Lower lobe of right lung (tissue), 2 donors: ENCODE results near the gene PHF20. TPM values are rescaled to one million over a fixed set of nuclear protein-coding genes. Genes with fewer than 3 reads are reported as not detected.

ENCODE experiments used
- ATAC-seq, 2 donors: fragments of 200-7000 bp; cut with Tn5 transposase; one replicate each; pipeline ENCODE4 v1.9.1; 2020 to 2022; ENCODE audit warnings: mild to moderate bottlenecking in 2 of 2, moderate library complexity in 2 of 2
- DNase-seq: peaks from one replicate; pipeline ENCODE4 v3.0.0-alpha.2; 2020
- H3K27ac ChIP-seq: fragments of 200-600 bp; one replicate; pipeline ENCODE4 v1.8.0; 2022
- H3K27me3 ChIP-seq: fragments of 200-600 bp; one replicate; pipeline ENCODE4 v1.8.0; 2022; ENCODE audit warnings: low read depth
- H3K36me3 ChIP-seq: fragments of 200-600 bp; one replicate; pipeline ENCODE4 v1.8.0; 2022; ENCODE audit warnings: mild to moderate bottlenecking
- H3K4me1 ChIP-seq: fragments of 200-600 bp; one replicate; pipeline ENCODE4 v1.8.0; 2022
- H3K4me3 ChIP-seq: fragments of 200-600 bp; one replicate; pipeline ENCODE4 v1.8.0; 2022; ENCODE audit warnings: mild to moderate bottlenecking
- H3K9me3 ChIP-seq: fragments of 200-600 bp; one replicate; pipeline ENCODE4 v1.8.0; 2022
- intact Hi-C: fragments of 100-400 bp; cut with DNase I; formaldehyde crosslinking; loops from one replicate; pipeline ENCODE4 v1.11.0; 2022
- total RNA-seq: library from RNA; stranded (reverse); fragmentation: NEBNext Ultra II Directional; extraction: Animal tissue kit (Norgen Biotek cat#: 25700); gene quantifications from one replicate; pipeline ENCODE4 v1.2.1, GENCODE V29; 2021
- TF ChIP-seq, protein P1 (sequence below): fragments of 200-600 bp; IDR thresholded peaks from one replicate; pipeline ENCODE4 v1.8.0; 2022; ENCODE audit warnings: antibody characterized with exemption, mild to moderate bottlenecking
- donor health status: DM: no; HTN: yes; CAD: no; lungs with severe emphysema.

Gene PHF20
- total RNA-seq, 1 donor from 2014 or later: 47.9 TPM

DNA sequence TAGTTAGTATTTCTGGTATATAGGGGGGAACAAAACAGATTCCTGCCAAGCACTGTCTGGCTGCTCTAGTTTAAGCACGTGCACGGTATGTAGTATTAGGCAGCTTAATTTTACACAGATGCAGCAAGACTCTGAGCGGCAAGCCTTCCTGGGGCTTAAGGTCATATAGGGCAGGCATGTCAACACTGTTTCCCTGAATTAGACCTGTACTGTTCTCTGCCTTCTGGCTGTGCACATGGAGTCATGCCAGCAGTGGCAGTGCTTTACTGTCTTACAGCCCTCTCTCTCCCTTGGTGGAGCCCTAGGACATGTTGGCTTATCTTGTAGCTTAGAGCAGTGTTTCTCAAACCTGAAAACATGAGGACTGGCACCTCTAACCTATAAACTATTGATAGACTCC is 56.6 kb downstream of the PHF20 start:
- no peak for DNase-seq
- intact Hi-C loops: no loop called here
- no peaks in the 10 kb centered on the region for H3K4me1 ChIP-seq
- no peaks in the 10 kb centered on the region for H3K9me3 ChIP-seq
- TF ChIP-seq, protein P1, sequence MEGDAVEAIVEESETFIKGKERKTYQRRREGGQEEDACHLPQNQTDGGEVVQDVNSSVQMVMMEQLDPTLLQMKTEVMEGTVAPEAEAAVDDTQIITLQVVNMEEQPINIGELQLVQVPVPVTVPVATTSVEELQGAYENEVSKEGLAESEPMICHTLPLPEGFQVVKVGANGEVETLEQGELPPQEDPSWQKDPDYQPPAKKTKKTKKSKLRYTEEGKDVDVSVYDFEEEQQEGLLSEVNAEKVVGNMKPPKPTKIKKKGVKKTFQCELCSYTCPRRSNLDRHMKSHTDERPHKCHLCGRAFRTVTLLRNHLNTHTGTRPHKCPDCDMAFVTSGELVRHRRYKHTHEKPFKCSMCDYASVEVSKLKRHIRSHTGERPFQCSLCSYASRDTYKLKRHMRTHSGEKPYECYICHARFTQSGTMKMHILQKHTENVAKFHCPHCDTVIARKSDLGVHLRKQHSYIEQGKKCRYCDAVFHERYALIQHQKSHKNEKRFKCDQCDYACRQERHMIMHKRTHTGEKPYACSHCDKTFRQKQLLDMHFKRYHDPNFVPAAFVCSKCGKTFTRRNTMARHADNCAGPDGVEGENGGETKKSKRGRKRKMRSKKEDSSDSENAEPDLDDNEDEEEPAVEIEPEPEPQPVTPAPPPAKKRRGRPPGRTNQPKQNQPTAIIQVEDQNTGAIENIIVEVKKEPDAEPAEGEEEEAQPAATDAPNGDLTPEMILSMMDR: no peak
- H3K4me3 ChIP-seq: no peak overlapping the region
- H3K36me3 ChIP-seq: peaks cover 4% of the 10 kb centered on the region
- ATAC-seq: no peak
- no peak overlapping the region for H3K27ac ChIP-seq
- no peaks in the 10 kb centered on the region for H3K27me3 ChIP-seq

DNA sequence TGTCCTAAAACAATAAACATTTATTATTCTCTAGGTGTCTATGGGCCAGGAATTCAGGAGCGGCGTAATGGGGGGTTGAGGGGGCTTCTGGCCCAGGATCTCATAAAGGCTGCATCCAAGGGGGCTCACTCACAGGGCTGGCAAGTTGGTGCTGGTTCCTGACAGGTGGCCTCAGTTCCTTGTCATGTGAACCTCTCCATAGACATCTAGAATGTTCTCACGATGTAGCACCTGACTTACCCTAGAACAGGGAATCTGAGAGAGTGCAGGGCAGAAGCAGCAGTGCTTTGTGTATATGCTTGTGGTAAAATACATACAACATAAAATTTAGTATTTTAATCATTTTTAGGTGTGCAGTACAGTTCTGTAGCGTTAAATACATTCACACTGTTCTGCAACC is 57.1 kb downstream of the PHF20 start:
- TF ChIP-seq, protein P1: no peak
- intact Hi-C loops: no loop called here
- no peak overlapping the region for H3K4me3 ChIP-seq
- no peaks in the 10 kb centered on the region for H3K4me1 ChIP-seq
- H3K9me3 ChIP-seq: no peaks in the 10 kb centered on the region
- ATAC-seq: no peak
- H3K36me3 ChIP-seq: peaks cover under 1% of the 10 kb centered on the region
- no peaks in the 10 kb centered on the region for H3K27me3 ChIP-seq
- DNase-seq: no peak
- no peak overlapping the region for H3K27ac ChIP-seq

DNA sequence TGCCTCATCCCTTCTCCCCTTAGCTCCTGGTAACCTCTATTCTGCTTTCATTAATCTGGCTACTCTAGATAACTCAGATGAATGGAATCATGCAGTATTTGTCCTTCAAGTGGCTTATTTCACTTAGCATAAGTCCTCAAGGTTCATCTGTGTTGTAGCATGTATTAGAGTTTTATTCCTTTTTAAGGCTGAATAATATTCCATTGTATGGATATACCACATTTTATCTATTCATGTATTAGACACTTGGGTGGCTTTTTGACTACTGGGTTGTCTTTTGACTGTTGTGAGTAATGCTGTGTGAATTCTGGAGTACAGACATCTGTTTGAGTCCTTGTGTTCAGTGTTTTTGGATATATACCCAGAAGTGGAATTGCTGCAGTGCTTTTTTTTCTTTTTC is 58.4 kb downstream of the PHF20 start:
- DNase-seq (no peak), ATAC-seq (no peak)
- no peaks in the 10 kb centered on the region for H3K4me1 ChIP-seq
- H3K36me3 ChIP-seq: no peaks in the 10 kb centered on the region
- intact Hi-C loops: no loop called here
- TF ChIP-seq, protein P1: no peak
- H3K27me3 ChIP-seq: no peaks in the 10 kb centered on the region
- H3K4me3 ChIP-seq: no peak overlapping the region
- H3K27ac ChIP-seq: no peak overlapping the region
- no peaks in the 10 kb centered on the region for H3K9me3 ChIP-seq

DNA sequence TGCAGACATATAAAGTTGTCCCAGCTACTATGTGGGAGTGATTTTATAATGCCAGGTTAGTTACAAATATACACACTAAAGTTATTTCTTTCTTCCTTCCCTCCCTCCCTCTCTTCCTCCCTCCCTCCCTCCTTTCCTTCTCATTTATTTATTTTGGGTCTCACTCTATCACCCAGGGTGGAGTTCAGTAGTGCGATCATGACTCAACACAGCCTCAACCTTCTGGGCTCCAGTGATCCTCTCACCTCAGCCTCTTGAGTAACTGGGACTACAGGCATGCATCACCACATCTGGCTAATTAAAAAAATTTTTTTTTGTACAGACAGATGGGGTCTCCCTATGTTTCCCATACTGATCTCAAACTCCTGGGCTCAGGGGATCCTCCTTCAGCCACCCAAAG is 59.2 kb downstream of the PHF20 start:
- peaks cover 3% of the 10 kb centered on the region for H3K36me3 ChIP-seq
- TF ChIP-seq, protein P1: no peak
- H3K4me1 ChIP-seq: no peaks in the 10 kb centered on the region
- no peak overlapping the region for H3K4me3 ChIP-seq
- H3K27me3 ChIP-seq: no peaks in the 10 kb centered on the region
- ATAC-seq: no peak
- H3K27ac ChIP-seq: no peak overlapping the region
- DNase-seq: no peak
- H3K9me3 ChIP-seq: no peaks in the 10 kb centered on the region
- intact Hi-C loops: no loop called here

DNA sequence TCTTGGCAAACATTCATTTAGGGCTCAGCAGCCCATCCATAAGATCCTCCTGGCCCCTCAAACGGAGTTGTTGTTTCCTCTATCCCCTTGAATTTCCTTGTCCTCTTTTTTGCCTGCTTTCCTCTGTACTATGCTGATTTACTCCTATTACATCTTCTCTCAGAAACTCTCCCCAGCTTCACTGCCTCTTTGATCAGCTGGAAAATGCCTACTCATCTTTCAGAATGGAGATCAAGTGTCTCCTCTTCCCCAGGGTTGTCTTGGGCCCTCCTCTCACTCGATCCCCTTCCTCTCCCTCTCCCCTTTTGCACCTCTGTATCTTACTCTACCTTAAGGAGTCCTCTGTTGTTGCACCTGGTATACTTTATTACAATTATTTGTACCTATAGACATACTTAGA is 60.2 kb downstream of the PHF20 start:
- no peaks in the 10 kb centered on the region for H3K9me3 ChIP-seq
- peaks cover 3% of the 10 kb centered on the region for H3K36me3 ChIP-seq
- TF ChIP-seq, protein P1: no peak
- no peak for DNase-seq
- intact Hi-C loops: no loop called here
- H3K27ac ChIP-seq: no peak overlapping the region
- H3K27me3 ChIP-seq: no peaks in the 10 kb centered on the region
- ATAC-seq: no peak
- H3K4me3 ChIP-seq: no peak overlapping the region
- no peaks in the 10 kb centered on the region for H3K4me1 ChIP-seq

DNA sequence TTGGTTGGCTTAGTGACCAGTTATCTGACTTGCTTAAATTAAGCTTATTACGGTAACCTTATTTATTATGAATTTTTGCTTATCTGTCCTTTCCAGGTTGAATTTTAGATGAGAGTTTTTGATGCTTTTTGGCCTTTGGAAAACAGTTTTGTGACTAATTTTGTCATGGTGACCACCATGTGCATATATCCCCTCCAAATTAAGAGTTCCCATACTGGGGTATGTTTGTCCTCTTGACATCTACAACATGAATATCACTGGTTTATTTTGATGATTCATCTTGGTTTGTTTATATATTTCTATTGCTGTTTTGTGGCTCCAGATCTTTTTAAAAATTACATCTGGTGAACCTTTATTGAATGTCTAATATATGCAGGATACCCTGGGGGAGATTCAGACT is 61.4 kb downstream of the PHF20 start:
- Histone ChIP-seq H3K9me3 (no peaks in the 10 kb centered on the region), H3K27ac (no peak overlapping the region), H3K27me3 (no peaks in the 10 kb centered on the region), H3K36me3 (peaks cover 3% of the 10 kb centered on the region), H3K4me3 (no peak overlapping the region), H3K4me1 (peaks cover 6% of the 10 kb centered on the region)
- intact Hi-C loops: no loop called here
- DNase-seq (no peak), ATAC-seq (no peak)
- TF ChIP-seq, protein P1: no peak
